Measurements from ENCODE around the gene SLC44A2. TPM values are rescaled to one million over a fixed set of nuclear protein-coding genes. Genes with fewer than 3 reads are reported as not detected.

The SLC44A2 gene
- total and polyA plus RNA-seq, 2 of the 13 experiments (the other 11 are each of a cell fraction or from before 2014, with no cell fraction given) = 2.4 to 5.6 TPM

DNA sequence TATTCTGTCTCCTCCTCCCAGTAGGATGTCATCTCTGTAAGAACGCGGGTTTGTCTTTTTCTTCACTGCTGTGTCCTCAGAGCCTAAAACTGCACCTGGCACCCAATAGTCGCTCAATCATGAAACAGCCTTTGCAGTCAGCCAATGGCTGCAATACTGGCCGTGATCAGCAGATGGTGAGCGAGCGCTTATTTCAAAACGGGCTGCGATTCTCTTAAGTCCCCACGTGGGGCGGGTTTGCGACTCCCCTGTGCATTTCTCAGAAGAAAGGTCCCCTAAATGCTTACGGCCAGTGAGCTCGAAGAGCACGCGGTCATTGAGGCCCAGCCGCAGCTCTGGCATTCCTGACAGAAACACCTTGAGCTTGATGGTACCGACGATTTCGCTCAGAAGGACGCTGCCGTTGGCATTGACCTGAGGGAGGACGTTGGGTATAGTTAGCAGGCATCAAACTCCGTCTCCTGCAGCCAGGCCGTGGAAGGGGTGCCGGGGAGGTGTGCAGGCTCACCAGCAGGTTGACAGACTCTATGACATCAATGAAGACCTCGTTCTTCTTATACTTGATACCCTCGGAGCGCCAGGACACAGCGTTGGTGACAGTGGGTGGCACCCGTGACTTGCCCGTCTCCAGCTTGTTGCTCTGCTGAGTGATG lies 44.2 kb upstream of the SLC44A2 start (continued):
- TF ChIP-seq ZNF614 (CRISPR knock-in tag; IDR thresholded peaks at IDR 0.05; ENCODE audit: borderline replicate concordance) (0 out of 2 replicates have a peak, but pooled peaks have one; percentile 44), MBNL3 (CRISPR knock-in tag; conservative IDR thresholded peaks at IDR 0.05) (no peak), CEBPG (CRISPR knock-in tag; IDR thresholded peaks at IDR 0.05) (peak; percentile 43; the same call in 1 of the 2 replicates), KLF6 (CRISPR knock-in tag; IDR thresholded peaks at IDR 0.05) (no peak), ZNF136 (CRISPR knock-in tag; IDR thresholded peaks at IDR 0.05; ENCODE audit: low read depth) (0 out of 2 replicates have a peak, but pooled peaks have one; percentile 53), GFI1 (CRISPR knock-in tag; IDR thresholded peaks at IDR 0.05; ENCODE audit: borderline replicate concordance) (no peak), ATF6 (CRISPR knock-in tag; conservative IDR thresholded peaks at IDR 0.05) (no peak), NR3C1 (CRISPR knock-in tag; IDR thresholded peaks at IDR 0.05) (no peak), YY1 (IDR thresholded peaks at IDR 0.05; ENCODE audit: insufficient read depth, insufficient replicate concordance, low read depth, low read length) (peak; percentile 34), RORA (CRISPR knock-in tag; IDR thresholded peaks at IDR 0.05) (no peak), ZNF44 (CRISPR knock-in tag; IDR thresholded peaks at IDR 0.05) (0 out of 2 replicates have a peak, but pooled peaks have one; percentile 40), ATF7 (IDR thresholded peaks at IDR 0.05) (no peak), ATF7 (CRISPR knock-in tag; IDR thresholded peaks at IDR 0.05) (no peak), ZNF616 (CRISPR knock-in tag; IDR thresholded peaks at IDR 0.05; ENCODE audit: low read depth) (no peak), ZNF563 (CRISPR knock-in tag; IDR thresholded peaks at IDR 0.05) (no peak), ZFP91 (CRISPR knock-in tag; IDR thresholded peaks at IDR 0.05; ENCODE audit: borderline replicate concordance) (peak; percentile 34; the same call in 1 of the 2 replicates), NR1H2 (CRISPR knock-in tag; IDR thresholded peaks at IDR 0.05; ENCODE audit: borderline replicate concordance, low read depth) (no peak), NKX3-1 (CRISPR knock-in tag; IDR thresholded peaks at IDR 0.05) (no peak), SOX5 (CRISPR knock-in tag; IDR thresholded peaks at IDR 0.05; ENCODE audit: borderline replicate concordance) (0 out of 2 replicates have a peak, but pooled peaks have one; percentile 19), ZFY (CRISPR knock-in tag; IDR thresholded peaks at IDR 0.05) (no peak), RCOR2 (CRISPR knock-in tag; IDR thresholded peaks at IDR 0.05) (no peak)
- TF ChIP-seq, protein P1, sequence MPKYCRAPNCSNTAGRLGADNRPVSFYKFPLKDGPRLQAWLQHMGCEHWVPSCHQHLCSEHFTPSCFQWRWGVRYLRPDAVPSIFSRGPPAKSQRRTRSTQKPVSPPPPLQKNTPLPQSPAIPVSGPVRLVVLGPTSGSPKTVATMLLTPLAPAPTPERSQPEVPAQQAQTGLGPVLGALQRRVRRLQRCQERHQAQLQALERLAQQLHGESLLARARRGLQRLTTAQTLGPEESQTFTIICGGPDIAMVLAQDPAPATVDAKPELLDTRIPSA (CRISPR knock-in tag; IDR thresholded peaks at IDR 0.05; ENCODE audit: borderline replicate concordance) = no peak
- TF ChIP-seq, protein P2, sequence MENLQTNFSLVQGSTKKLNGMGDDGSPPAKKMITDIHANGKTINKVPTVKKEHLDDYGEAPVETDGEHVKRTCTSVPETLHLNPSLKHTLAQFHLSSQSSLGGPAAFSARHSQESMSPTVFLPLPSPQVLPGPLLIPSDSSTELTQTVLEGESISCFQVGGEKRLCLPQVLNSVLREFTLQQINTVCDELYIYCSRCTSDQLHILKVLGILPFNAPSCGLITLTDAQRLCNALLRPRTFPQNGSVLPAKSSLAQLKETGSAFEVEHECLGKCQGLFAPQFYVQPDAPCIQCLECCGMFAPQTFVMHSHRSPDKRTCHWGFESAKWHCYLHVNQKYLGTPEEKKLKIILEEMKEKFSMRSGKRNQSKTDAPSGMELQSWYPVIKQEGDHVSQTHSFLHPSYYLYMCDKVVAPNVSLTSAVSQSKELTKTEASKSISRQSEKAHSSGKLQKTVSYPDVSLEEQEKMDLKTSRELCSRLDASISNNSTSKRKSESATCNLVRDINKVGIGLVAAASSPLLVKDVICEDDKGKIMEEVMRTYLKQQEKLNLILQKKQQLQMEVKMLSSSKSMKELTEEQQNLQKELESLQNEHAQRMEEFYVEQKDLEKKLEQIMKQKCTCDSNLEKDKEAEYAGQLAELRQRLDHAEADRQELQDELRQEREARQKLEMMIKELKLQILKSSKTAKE (CRISPR knock-in tag; IDR thresholded peaks at IDR 0.05; ENCODE audit: borderline replicate concordance) = no peak
- TF ChIP-seq, protein P3, sequence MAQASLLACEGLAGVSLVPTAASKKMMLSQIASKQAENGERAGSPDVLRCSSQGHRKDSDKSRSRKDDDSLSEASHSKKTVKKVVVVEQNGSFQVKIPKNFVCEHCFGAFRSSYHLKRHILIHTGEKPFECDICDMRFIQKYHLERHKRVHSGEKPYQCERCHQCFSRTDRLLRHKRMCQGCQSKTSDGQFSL (CRISPR knock-in tag; IDR thresholded peaks at IDR 0.05) = no peak

Measured in HepG2 (cell line).